ENCODE results near the gene CNDP2. TPM values are rescaled to one million over a fixed set of nuclear protein-coding genes. Genes with fewer than 3 reads are reported as not detected.

CNDP2 gene
- total RNA-seq, 2 experiments from 2014 or later = 121 to 136 TPM

DNA sequence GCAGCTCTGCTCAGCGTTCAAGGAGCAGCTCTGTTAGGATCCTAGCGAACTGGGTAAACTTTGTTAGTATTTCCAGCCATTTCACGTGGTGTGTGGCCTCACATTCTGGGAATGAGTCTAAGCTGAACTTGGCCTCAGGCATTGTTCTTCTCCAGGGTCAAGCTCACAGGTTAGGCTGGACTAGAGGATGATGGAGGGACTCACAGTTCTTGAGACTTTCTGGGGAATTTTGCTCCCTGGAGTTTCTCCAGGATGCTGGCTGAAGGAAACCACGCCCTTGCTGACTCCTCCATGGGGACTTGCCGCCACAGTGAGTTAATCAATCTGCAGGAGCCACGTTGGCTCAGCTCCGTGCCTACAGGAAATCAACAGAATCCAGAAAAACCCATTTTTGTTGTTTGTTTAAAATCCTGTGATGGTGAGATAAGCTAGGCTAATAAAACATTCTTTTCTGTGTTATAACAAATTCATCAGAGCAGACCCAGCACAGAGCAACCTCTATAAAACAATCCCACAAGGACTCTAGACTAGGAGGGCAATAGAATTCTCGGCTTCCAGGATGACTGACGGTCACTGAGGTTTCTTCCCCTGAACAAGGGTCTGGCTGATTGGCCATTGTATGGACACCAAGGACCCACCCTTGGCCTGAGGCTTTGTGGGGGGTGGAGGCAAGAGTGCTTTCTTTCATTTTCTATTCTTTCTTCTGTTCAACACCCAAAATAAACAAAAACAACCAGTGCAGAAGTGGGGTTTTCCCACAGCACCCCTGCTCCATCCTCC is 50.8 kb downstream of the CNDP2 start:
- no peak for ATAC-seq
- intact Hi-C loops (cut with micrococcal nuclease) = no loop called here
- ChIA-PET CTCF (interaction anchor here (1.1 kb wide), 1 partner anchor 193 kb away, joined by 5 read pairs; no protein-coding TSS in a partner anchor), POLR2A (no interaction called here)
- TF ChIP-seq, protein P1, sequence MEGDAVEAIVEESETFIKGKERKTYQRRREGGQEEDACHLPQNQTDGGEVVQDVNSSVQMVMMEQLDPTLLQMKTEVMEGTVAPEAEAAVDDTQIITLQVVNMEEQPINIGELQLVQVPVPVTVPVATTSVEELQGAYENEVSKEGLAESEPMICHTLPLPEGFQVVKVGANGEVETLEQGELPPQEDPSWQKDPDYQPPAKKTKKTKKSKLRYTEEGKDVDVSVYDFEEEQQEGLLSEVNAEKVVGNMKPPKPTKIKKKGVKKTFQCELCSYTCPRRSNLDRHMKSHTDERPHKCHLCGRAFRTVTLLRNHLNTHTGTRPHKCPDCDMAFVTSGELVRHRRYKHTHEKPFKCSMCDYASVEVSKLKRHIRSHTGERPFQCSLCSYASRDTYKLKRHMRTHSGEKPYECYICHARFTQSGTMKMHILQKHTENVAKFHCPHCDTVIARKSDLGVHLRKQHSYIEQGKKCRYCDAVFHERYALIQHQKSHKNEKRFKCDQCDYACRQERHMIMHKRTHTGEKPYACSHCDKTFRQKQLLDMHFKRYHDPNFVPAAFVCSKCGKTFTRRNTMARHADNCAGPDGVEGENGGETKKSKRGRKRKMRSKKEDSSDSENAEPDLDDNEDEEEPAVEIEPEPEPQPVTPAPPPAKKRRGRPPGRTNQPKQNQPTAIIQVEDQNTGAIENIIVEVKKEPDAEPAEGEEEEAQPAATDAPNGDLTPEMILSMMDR (IDR thresholded peaks at IDR 0.05) = no peak
- no peak overlapping the region for H3K27ac Mint-ChIP-seq
- peaks cover 14% of the 10 kb centered on the region for H3K9me3 Mint-ChIP-seq
- DNase-seq = no peak
- no peaks in the 10 kb centered on the region for H3K4me1 Mint-ChIP-seq (ENCODE audit: low read depth)
- H3K36me3 Mint-ChIP-seq (ENCODE audit: low read depth) = no peaks in the 10 kb centered on the region
- peaks cover 1% of the 10 kb centered on the region for H3K27me3 Mint-ChIP-seq
- H3K4me3 Mint-ChIP-seq = no peak overlapping the region

DNA sequence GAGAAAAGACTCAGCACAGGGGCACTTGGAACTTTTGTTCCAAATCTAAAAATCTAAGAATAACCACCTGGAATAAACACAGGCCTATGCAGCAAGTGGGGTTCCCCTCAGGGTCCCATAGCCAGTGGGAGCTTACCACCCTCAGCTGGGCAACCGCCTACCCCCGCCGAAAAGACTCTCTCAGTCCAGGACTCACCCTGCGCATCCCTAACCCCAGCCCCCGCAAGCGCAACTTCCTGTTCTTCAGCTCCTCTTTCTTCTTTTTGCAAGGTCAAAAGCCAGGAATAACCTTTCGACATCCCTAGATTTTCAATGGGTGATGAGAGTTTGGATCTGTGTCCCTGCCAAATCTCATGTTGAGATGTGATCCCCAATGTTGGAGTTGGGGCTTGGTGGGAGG is 51.7 kb downstream of the CNDP2 start:
- peaks cover 14% of the 10 kb centered on the region for H3K9me3 Mint-ChIP-seq
- DNase-seq = no peak
- no peaks in the 10 kb centered on the region for H3K36me3 Mint-ChIP-seq (ENCODE audit: low read depth)
- no peak for ATAC-seq
- TF ChIP-seq, protein P1 (IDR thresholded peaks at IDR 0.05) = no peak
- intact Hi-C loops (cut with micrococcal nuclease) = no loop called here
- H3K4me1 Mint-ChIP-seq (ENCODE audit: low read depth) = no peaks in the 10 kb centered on the region
- POLR2A ChIA-PET = no interaction called here
- H3K27me3 Mint-ChIP-seq = peaks cover 1% of the 10 kb centered on the region
- CTCF ChIA-PET = interaction anchor here (1.1 kb wide), 1 partner anchor 54 kb away, joined by 3 read pairs; no protein-coding TSS in a partner anchor
- no peak overlapping the region for H3K4me3 Mint-ChIP-seq
- no peak overlapping the region for H3K27ac Mint-ChIP-seq

GRCh38 chr18:74549591-74550104 is 53.5 kb downstream of the CNDP2 start:
- no peak overlapping the region for H3K27ac Mint-ChIP-seq
- DNase-seq (no peak), ATAC-seq (no peak)
- TF ChIP-seq, protein P1 (IDR thresholded peaks at IDR 0.05) = no peak
- no peaks in the 10 kb centered on the region for H3K36me3 Mint-ChIP-seq (ENCODE audit: low read depth)
- ChIA-PET POLR2A (no interaction called here), CTCF (interaction anchor here (0.9 to 4.4 kb wide), 2 partner anchors 195 to 207 kb away, joined by 3 to 67 read pairs; no protein-coding TSS in a partner anchor)
- no peak overlapping the region for H3K4me3 Mint-ChIP-seq
- intact Hi-C loops (cut with micrococcal nuclease) = loop anchor here (5.0 kb wide), 1 partner anchor 52 kb away; the partner anchor contains the start of gene CNDP2
- H3K27me3 Mint-ChIP-seq = peaks cover 4% of the 10 kb centered on the region
- no peaks in the 10 kb centered on the region for H3K4me1 Mint-ChIP-seq (ENCODE audit: low read depth)
- H3K9me3 Mint-ChIP-seq = peaks cover 14% of the 10 kb centered on the region

- Mint-ChIP-seq H3K4me1 (ENCODE audit: low read depth) (no peaks in the 10 kb centered on the region), H3K4me3 (no peak overlapping the region), H3K36me3 (ENCODE audit: low read depth) (no peaks in the 10 kb centered on the region), H3K27ac (no peak overlapping the region), H3K9me3 (peaks cover 14% of the 10 kb centered on the region), H3K27me3 (peaks cover 4% of the 10 kb centered on the region)
- TF ChIP-seq, protein P1 (IDR thresholded peaks at IDR 0.05) = no peak
- POLR2A ChIA-PET = no interaction called here
- CTCF ChIA-PET = interaction anchor here (0.9 to 4.4 kb wide), 12 partner anchors 14 to 356 kb away, joined by 3 to 67 read pairs (median 4); no protein-coding TSS in a partner anchor
- no peak for ATAC-seq
- intact Hi-C loops (cut with micrococcal nuclease) = loop anchor here (5.0 kb wide), 1 partner anchor 54 kb away; the partner anchor contains the start of gene CNDP2
- no peak for DNase-seq
Observed at GRCh38 chr18:74550886-74551285, 54.7 kb downstream of the CNDP2 start.

- CTCF ChIA-PET = interaction anchor here (0.6 to 4.4 kb wide), 49 partner anchors 8 to 469 kb away, joined by 3 to 67 read pairs (median 4); no protein-coding TSS in a partner anchor
- Mint-ChIP-seq H3K4me3 (no peak overlapping the region), H3K27me3 (peaks cover 6% of the 10 kb centered on the region), H3K4me1 (ENCODE audit: low read depth) (no peaks in the 10 kb centered on the region), H3K27ac (no peak overlapping the region), H3K36me3 (ENCODE audit: low read depth) (no peaks in the 10 kb centered on the region), H3K9me3 (peaks cover 14% of the 10 kb centered on the region)
- intact Hi-C loops (cut with micrococcal nuclease) = loop anchor here (5.0 kb wide), 1 partner anchor 54 kb away; the partner anchor contains the start of gene CNDP2
- DNase-seq = no peak
- POLR2A ChIA-PET = no interaction called here
- TF ChIP-seq, protein P1 (IDR thresholded peaks at IDR 0.05) = no peak
- ATAC-seq = no peak
Observed at GRCh38 chr18:74551452-74551851, 55.3 kb downstream of the CNDP2 start.

Data from activated CD8-positive, alpha-beta T cell treated with anti-CD3 and anti-CD28 coated beads for 36 hours (primary cell).